HFFc6 (cell line): ENCODE results near the gene MED27. TPM values are rescaled to one million over a fixed set of nuclear protein-coding genes. Genes with fewer than 3 reads are reported as not detected.

ENCODE experiments used
- DNase-seq: peaks from one replicate; pipeline ENCODE4 v3.0.0-alpha.2; 2018
- H3K27ac Mint-ChIP-seq: 2 replicates; pipeline ENCODE4 v1.8.0; 2020; ENCODE audit warnings: mild to moderate bottlenecking, mixed read lengths
- H3K27me3 Mint-ChIP-seq: 2 replicates; pipeline ENCODE4 v1.8.0; 2021; ENCODE audit warnings: mild to moderate bottlenecking, moderate library complexity, mixed read lengths; ENCODE audit not compliant: insufficient read depth
- H3K36me3 Mint-ChIP-seq: 2 replicates; pipeline ENCODE4 v1.8.0; 2021; ENCODE audit warnings: low read depth, mixed read lengths
- H3K4me1 Mint-ChIP-seq: 2 replicates; pipeline ENCODE4 v1.8.0; 2020; ENCODE audit warnings: low read depth, mixed read lengths
- H3K4me3 Mint-ChIP-seq: 2 replicates; pipeline ENCODE4 v1.8.0; 2020; ENCODE audit warnings: mild to moderate bottlenecking, moderate library complexity, mixed read lengths
- H3K9me3 Mint-ChIP-seq: 2 replicates; pipeline ENCODE4 v1.8.0; 2020; ENCODE audit warnings: mild to moderate bottlenecking, mixed read lengths
- total RNA-seq, 6 experiments: library from RNA; stranded (reverse); fragmentation: NEBNext Ultra II Directional; extraction: Animal tissue kit (Norgen Biotek cat#: 25700); gene quantifications; 2 replicates in 1 of 6; 3 replicates in 5 of 6; pipeline ENCODE4 v1.2.3, GENCODE V29; 2021
- TF ChIP-seq, protein P1 (sequence below): fragments of 200-600 bp; sonication (generic); IDR thresholded peaks from 2 replicates; pipeline ENCODE4 v1.5.0; 2021; ENCODE audit warnings: antibody characterized with exemption, mild to moderate bottlenecking

Gene MED27
- total RNA-seq, 6 experiments from 2014 or later: 30.2 to 37.7 (median 32.7) TPM

DNA sequence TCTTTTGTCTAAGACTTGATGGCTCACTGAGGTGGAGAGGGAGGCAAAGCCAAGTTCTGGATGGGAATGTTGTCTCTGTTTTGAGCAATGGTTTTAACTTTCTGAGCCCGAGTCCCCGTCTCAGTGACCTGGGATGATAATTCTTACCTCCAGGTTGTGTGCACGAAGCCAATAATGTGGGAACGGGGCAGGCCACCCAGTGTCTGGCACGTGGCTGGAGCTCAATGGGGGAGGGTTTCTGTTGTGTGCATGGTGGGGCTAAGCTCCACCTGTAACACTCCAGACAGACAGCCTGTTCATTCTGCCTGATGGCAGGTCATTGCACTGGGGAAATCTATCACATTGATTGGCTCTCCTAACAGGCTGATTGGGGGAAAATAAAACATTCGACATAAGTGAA lies 45.1 kb upstream of the MED27 start:
- H3K9me3 Mint-ChIP-seq: no peaks in the 10 kb centered on the region
- no peak overlapping the region for H3K27ac Mint-ChIP-seq
- H3K27me3 Mint-ChIP-seq: peaks cover 57% of the 10 kb centered on the region
- TF ChIP-seq, protein P1, sequence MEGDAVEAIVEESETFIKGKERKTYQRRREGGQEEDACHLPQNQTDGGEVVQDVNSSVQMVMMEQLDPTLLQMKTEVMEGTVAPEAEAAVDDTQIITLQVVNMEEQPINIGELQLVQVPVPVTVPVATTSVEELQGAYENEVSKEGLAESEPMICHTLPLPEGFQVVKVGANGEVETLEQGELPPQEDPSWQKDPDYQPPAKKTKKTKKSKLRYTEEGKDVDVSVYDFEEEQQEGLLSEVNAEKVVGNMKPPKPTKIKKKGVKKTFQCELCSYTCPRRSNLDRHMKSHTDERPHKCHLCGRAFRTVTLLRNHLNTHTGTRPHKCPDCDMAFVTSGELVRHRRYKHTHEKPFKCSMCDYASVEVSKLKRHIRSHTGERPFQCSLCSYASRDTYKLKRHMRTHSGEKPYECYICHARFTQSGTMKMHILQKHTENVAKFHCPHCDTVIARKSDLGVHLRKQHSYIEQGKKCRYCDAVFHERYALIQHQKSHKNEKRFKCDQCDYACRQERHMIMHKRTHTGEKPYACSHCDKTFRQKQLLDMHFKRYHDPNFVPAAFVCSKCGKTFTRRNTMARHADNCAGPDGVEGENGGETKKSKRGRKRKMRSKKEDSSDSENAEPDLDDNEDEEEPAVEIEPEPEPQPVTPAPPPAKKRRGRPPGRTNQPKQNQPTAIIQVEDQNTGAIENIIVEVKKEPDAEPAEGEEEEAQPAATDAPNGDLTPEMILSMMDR: no peak
- no peak for DNase-seq
- no peaks in the 10 kb centered on the region for H3K36me3 Mint-ChIP-seq
- H3K4me3 Mint-ChIP-seq: no peak overlapping the region
- H3K4me1 Mint-ChIP-seq: no peaks in the 10 kb centered on the region

DNA sequence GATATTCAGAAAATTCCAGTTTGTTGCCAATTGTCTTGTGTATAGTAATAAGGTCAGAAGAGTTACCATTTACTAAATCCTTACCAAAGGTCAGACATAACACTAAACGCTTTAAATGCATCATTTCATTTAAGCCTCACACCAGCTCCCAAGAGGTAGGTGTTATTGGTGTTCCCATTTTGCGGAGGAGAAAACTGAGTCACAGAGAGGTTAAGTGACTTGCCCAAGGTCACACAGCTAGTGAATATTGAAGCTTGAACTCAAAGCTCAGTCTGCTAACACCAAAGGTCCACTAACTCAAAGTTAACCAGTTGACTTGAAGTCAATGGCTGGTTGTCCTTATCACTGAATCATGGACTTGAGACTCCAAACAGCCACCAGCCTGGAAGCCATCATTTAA lies 41.4 kb upstream of the MED27 start:
- Mint-ChIP-seq H3K4me1 (no peaks in the 10 kb centered on the region), H3K27me3 (peaks cover 47% of the 10 kb centered on the region), H3K9me3 (no peaks in the 10 kb centered on the region), H3K36me3 (no peaks in the 10 kb centered on the region), H3K4me3 (no peak overlapping the region), H3K27ac (no peak overlapping the region)
- DNase-seq: no peak
- TF ChIP-seq, protein P1: no peak

DNA sequence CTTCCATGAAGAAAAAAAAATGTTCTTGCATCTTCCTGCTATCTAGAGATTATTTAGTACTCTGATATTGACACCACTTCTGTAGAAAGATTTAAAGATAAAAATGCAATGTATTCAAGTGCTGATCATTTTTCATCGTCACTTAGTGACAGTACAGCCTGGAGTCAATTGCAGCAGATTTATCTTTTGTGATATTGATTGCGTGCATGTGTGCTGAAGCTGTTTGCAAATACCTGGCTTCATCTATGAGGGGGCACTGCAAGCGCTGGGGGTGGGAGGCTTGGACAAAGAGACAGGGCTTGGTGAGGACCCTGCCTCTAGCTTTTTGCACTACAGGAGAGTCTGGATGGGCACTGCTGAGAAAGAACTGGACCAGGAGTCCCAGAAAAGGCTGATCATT lies 38.0 kb upstream of the MED27 start:
- Mint-ChIP-seq H3K4me1 (no peaks in the 10 kb centered on the region), H3K27ac (no peak overlapping the region), H3K36me3 (no peaks in the 10 kb centered on the region), H3K4me3 (no peak overlapping the region), H3K27me3 (peaks cover 35% of the 10 kb centered on the region), H3K9me3 (no peaks in the 10 kb centered on the region)
- no peak for DNase-seq
- TF ChIP-seq, protein P1: no peak

DNA sequence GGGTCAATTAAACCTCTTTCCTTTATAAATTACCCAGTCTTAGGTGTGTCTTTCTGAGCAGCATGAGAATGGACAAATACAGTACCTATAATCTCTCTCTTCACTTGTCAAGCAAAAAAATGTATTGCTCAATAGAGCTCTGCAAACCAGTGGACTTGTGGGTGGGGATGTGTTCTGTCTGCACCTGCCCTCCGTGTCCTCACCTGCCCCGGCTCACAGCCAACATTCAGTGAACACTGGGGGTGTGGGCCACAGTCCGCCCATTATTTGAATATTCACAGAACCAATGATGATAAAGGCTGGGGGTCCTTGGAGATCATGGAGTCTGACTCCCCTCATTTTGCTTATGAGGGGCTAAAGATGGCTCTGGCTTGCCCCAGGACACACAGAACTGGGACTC lies 36.9 kb upstream of the MED27 start:
- H3K9me3 Mint-ChIP-seq: no peaks in the 10 kb centered on the region
- no peak overlapping the region for H3K4me3 Mint-ChIP-seq
- no peak for DNase-seq
- H3K27me3 Mint-ChIP-seq: peaks cover 38% of the 10 kb centered on the region
- H3K27ac Mint-ChIP-seq: no peak overlapping the region
- no peaks in the 10 kb centered on the region for H3K4me1 Mint-ChIP-seq
- no peaks in the 10 kb centered on the region for H3K36me3 Mint-ChIP-seq
- TF ChIP-seq, protein P1: no peak

DNA sequence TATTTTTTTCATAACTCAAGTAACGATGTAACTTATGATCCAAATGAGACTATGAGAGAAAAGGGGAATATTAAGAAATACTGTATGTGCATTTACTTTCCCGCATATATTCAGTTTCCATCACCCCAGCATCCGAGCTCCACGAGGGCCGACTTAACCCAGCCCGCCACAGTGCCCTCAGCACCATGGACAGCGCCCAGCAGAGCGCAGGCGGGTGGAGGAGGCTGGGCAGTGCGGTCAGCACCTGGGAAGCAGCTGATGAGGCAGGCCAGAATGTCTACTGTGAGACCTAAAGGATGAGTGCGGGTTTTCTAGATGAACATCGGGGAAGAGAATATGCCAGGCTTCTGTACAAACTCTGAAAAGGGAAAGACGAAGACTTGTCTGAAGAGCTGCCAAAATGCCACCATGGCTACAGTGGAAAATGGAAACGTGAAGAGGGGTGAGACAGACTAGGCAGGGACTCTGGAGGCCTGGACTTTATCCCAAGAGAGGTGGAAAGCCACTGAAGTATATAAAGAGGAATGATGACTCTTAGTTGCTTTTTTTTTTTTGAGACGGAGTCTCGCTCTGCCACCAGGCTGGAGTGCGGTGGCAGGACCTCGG lies 34.5 kb upstream of the MED27 start:
- Mint-ChIP-seq H3K27ac (no peak overlapping the region), H3K4me1 (no peaks in the 10 kb centered on the region), H3K9me3 (no peaks in the 10 kb centered on the region), H3K36me3 (no peaks in the 10 kb centered on the region), H3K27me3 (peaks cover 40% of the 10 kb centered on the region), H3K4me3 (no peak overlapping the region)
- no peak for DNase-seq
- TF ChIP-seq, protein P1: no peak

DNA sequence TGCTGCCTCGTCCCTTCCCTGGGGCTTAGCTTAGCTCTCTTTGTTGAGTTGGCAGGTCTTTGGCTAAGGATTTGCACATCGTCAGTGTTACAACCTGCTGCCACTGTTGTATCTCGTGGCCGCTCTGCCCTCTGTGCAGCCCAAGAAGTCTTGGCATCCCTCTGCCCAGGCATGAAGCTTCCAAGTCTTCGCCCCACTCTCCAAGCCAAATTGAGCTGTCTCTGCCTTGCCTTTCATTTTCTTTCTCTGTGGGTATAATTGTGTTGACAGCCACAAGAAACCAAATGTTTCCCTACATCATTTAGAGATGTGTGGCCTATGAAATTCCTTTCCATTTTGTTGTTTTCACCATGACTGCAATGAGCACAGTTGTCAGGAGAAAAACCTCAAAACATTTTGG lies 29.6 kb upstream of the MED27 start:
- TF ChIP-seq, protein P1: no peak
- peaks cover 40% of the 10 kb centered on the region for H3K27me3 Mint-ChIP-seq
- DNase-seq: no peak
- H3K9me3 Mint-ChIP-seq: no peaks in the 10 kb centered on the region
- H3K4me3 Mint-ChIP-seq: no peak overlapping the region
- no peaks in the 10 kb centered on the region for H3K36me3 Mint-ChIP-seq
- peaks cover 10% of the 10 kb centered on the region for H3K4me1 Mint-ChIP-seq
- no peak overlapping the region for H3K27ac Mint-ChIP-seq
